Neural cell (in vitro differentiated cells): ENCODE measurements around the gene TTC39C.

Experiments
- CTCF ChIP-seq: fragments of 450-650 bp; IDR thresholded peaks from 2 replicates; pipeline ENCODE4 v1.5.1; 2014; ENCODE audit warnings: antibody characterized with exemption, mild to moderate bottlenecking, moderate library complexity; ENCODE audit not compliant: poor library complexity, severe bottlenecking
- EP300 ChIP-seq: fragments of 450-650 bp; conservative IDR thresholded peaks from 2 replicates; pipeline ENCODE4 v1.6.1; 2014; ENCODE audit warnings: antibody characterized with exemption, mild to moderate bottlenecking, moderate library complexity; ENCODE audit not compliant: poor library complexity, severe bottlenecking
- EZH2 ChIP-seq: fragments of 200-600, 300-800 bp; shearing (Covaris generic), sonication (generic); IDR thresholded peaks from 2 replicates; pipeline ENCODE4 v1.6.1; 2014; ENCODE audit warnings: antibody characterized with exemption, low read length, borderline replicate concordance, mild to moderate bottlenecking; ENCODE audit not compliant: insufficient read depth, poor library complexity, severe bottlenecking
- POLR2AphosphoS5 ChIP-seq: IDR thresholded peaks from 2 replicates; pipeline ENCODE4 v1.6.1; 2012
- RAD21 ChIP-seq: fragments of 450-650 bp; conservative IDR thresholded peaks from 2 replicates; pipeline ENCODE4 v1.6.1; 2014; ENCODE audit warnings: antibody characterized with exemption, mild to moderate bottlenecking, moderate library complexity
- REST ChIP-seq: IDR thresholded peaks from 2 replicates; pipeline ENCODE4 v1.6.1; 2012; ENCODE audit warnings: borderline replicate concordance

GRCh38 chr18:23992941-23993280, 21.6 kb upstream of the TTC39C start:
- TF ChIP-seq EZH2 (no peak), CTCF (no peak), POLR2AphosphoS5 (no peak), REST (no peak), EP300 (no peak), RAD21 (no peak)
